Mesenteric fat pad (tissue), 1 donor: ENCODE results near the gene BUB1B. TPM values are rescaled to one million over a fixed set of nuclear protein-coding genes. Genes with fewer than 3 reads are reported as not detected.

Experiments
- DNase-seq: peaks from one replicate; pipeline ENCODE4 v3.0.0-alpha.2; 2020; ENCODE audit warnings: low spot score
- total RNA-seq: library from RNA; stranded (reverse); fragmentation: NEBNext Ultra II Directional; extraction: Animal tissue kit (Norgen Biotek cat#: 25700); gene quantifications from one replicate; pipeline ENCODE4 v1.2.1, GENCODE V29; 2021
- donor health status: DM: yes; HTN: yes; CAD: no.

The BUB1B gene
- total RNA-seq, 1 donor from 2014 or later, result 0.39 TPM

DNA sequence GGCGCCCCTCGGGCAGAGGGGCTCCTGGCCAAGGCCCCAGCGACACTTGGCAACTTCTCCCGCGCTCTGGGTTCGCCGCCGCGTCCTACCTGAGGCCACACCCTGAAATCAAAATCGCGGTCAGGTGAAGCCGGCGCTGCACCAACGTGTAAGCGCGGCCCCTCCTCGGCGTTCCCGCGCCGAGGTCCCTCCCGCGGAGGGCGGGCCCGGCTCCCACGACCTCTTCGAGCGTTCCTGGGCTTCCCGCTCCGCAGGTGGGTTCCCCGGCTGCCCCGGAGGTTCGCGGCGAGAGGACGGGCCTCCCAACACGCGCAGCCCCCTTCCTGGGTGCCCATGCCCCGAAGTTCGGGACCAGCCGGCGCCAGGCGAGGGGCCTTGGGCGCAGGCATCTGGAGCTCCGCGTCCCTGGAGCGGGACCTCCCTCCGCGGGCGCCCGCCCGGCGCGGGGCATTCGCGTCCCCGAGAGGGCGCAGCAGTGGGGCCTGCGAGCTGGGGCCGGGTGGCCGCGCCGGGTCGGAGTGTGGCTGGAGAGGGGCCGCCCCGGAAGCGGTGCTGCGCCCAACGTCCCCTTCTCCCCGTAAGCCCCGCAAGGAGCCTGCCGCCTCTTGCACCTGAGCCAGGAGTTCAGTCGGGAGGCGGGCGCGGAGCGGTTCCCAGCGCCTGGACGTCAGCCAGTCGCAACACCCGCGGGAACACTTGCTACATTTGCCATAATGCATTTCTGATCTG is 91.7 kb downstream of the BUB1B start:
- no peak for DNase-seq

DNA sequence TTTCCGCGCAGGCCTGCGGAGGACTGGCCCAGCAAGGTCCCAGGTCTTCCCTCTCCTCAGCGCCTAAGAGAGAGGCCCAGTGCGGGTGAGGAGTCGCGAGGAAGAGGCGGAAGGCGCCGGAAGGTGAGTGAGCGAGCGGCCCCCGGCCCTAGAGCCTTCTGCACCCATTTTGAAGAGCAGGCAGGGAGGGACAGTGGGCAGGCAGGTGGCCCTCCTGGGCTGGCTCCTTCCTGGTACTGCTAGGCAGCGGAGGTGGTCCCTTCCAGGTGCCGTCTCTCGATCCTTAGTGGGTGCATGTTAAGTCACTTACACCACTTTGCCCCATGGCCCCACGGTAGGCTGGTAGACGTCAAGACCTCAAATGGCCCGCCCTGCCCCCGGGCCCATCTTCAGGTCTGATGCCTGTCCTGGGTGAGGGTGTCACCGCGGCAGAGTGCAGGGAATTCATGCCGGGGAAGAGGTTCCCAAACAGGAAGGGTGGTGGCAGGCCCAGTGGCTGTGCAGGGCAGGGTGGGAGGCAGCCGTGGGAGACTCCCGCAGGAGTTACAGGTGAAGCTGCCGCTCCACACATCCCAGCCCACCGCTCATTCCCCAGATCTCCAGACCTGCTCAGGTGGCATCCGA is 92.4 kb downstream of the BUB1B start:
- no peak for DNase-seq

DNA sequence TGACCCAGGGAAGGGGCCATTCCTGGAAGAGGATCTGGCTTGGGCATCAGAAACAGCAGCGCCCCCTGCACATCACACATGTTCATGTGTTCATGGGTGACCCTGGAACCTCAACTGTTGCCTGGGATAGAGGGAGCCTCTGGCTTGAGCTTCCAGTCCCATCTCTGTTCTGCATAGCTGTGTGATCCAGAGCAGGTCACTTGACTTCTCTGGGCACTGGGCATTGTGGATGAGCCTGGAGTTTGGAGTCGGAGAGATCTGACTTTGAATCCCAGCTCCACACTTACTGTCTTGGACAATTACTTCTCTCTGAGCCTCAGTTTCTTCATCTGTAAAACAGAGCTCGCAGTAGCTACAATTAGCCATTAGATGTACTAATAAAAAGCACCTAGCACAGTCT is 93.6 kb downstream of the BUB1B start:
- no peak for DNase-seq

DNA sequence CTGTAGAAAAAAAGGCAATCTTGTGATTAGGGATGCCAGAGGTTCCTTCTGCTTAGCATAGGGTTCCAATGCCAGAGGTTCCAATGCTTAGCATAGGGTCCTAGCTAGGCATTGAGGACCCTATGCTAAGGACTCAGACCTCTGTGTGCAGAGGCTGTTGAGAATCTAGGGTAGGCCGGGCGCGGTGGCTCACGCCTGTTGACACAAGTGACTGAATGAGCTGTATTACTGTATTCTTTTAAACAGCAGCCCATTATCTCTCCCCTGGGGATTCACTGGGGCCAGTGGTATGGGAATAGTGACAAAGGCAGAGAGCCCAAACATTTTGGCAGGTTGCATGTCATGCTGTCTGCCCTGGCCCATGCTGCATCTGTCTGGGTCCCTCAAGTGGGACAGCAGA is 94.2 kb downstream of the BUB1B start:
- DNase-seq, result no peak

DNA sequence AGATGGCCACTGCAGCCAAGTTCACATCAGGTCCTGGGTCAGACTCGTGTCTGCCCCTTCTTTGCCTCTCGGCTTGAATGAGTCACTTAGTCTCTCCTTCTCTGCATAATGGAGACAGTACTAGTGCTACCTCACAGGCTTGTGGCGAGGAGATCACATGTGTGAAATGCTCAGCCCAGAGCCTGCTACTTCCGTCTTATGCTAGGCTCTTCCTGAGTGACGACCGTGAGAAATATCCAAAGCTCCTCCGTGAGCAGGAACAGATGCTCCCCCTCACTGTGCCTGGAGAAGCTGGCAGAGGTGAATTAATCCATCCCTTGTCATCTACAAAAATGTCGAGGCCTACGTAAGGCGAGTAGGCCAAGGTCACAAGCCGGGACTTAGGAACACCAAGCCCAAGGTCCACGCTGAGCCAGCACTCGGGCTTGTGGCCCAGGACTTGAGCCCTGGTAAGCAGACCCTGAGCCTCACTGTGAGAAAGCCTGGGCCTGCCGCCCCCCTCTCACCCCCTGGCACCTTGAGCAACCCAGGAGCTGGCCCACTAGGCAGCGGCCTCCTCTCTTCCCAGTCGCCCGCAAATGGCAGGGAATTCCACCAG is 95.9 kb downstream of the BUB1B start:
- DNase-seq, result no peak

DNA sequence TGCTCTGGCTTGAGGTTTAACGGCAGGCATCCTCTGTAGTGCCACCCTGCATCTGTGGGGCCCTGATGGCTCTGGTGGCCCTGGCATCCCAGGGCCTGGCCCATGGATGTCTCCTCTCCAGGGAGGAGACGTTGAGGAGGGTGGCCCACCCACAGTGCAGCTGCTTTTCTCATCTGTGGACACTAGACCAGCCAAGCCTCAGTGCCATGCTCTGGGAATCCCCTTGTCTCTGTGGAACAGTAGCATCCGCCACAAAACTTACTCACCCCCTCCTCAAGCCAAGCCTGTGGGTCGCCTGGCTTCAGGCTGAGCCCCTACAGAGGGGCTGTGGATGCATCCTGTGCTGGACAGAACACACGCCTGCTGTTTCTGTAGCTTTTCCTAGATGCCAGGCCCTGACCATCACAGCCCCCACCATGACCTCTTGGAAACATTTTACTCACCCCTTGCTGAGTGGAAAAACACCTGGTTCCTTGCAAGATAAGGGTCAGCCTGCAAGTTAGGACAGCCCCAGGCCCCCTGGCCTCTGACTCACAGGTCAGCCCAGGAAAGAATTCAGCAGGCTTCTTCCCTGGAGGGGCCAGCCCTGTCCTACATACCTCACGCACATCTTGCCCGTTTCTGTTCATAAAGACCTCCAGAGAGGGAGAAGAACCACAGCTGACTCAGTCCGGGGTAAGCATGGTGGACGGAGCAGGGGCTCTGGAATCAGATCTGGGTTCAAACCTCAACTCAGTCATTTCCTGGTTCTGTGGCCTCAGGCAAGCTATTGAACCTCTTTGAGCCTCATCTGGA is 97.0 kb downstream of the BUB1B start:
- DNase-seq, result no peak

DNA sequence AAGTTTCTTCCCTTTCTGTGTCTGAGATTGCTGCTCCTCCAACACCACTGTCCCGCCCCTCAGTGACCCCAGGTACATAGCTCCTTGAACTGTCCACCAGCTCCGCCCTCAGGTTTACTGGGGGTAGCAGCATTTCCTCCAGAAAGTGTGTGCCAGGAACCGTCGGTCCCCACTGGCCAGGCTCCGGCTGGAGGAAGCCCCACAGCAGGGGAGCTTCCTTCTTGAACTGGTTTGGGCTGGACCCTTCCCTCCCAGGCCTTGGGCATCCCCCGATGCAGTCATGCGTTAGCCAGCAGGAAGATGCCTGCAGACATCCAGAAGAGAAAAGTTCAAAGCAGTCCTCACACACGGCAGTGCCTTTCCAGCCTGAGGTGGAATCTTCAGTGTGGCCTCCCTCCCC is 97.7 kb downstream of the BUB1B start:
- no peak for DNase-seq

DNA sequence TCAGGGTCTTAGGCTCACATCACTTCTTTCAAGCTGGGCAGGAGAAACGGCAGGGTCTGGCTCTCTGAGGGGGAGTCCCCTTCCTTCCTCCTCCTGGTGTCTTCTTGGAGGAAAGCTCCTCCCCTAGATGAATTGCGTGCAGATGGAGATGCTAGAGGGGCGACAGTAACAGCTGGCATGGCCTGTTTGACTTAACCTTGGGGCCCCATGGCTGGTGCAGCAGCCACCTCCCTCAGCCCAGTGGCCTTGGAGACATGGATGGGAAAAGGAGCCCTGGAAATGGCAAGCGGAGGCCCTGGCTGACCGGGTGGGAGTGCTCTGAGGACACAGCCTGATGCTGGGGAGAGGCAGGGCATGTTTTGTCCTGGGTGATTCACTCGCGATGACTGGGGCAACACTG is 98.2 kb downstream of the BUB1B start:
- DNase-seq, result no peak

DNA sequence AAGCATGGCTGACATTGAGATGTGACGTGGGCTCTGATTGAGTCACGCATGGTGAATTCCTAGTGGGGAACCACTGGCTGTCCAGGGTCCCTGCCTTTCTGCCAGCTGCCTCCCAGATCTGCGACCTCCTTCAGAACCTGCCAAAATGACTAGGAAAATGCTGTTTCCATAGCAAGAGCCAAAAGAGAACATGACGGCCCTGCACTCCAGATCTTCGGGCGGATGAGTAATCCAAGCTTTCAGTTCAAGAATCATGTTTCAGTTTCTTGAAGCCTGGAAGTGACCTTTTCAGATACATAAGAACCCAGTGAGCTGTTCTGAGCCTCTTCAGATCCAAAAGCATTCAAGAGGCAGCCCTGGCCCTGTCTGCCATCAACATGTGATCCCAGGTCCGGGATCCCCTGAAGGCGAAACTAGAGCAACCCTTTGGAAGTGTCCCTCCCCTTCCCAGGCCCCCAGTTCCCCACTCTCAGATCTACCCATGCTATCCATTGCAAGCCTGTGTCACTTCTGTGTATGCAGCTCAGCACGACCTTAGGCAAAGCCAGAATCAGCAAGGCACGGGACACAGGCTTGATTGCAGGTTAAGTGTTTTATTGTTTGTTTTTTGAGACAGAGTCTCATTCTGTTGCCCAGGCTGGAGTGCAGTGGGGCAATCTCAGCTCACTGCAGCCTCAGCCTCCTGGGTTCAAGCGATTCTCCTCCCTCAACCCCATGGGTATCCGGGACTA is 102.3 kb downstream of the BUB1B start:
- DNase-seq, result no peak

DNA sequence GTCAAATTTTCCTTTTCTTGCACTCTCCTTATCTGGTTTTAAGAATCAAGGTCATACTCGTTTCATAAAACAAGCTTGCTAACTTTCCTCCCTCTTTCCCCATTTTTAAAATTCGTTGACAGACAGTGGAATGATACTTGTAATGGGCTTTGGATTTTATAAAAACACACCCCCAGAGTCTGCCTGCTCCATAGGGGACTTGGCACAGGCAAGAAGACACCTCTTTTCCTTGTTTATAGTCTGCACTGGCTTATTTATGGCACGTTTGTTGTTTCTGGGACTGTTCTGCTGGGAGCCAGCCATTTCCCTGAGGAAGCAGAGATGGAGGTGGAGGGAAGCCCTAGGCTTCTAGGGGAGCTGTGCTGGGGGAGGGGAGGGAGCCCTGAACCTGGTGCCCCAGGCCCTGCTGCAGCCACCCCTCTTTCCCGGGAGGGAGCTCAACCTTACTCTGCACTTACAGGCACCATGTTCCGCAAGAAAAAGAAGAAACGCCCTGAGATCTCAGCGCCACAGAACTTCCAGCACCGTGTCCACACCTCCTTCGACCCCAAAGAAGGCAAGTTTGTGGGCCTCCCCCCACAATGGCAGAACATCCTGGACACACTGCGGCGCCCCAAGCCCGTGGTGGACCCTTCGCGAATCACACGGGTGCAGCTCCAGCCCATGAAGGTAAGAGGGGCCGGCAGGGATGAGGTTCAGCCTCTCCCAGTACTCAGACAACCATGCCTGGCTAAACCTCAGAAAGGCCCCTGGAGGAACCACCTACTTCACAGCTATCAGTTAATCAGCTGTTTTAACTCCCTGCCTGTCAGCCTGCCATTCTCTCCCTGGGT is 103.7 kb downstream of the BUB1B start:
- no peak for DNase-seq

DNA sequence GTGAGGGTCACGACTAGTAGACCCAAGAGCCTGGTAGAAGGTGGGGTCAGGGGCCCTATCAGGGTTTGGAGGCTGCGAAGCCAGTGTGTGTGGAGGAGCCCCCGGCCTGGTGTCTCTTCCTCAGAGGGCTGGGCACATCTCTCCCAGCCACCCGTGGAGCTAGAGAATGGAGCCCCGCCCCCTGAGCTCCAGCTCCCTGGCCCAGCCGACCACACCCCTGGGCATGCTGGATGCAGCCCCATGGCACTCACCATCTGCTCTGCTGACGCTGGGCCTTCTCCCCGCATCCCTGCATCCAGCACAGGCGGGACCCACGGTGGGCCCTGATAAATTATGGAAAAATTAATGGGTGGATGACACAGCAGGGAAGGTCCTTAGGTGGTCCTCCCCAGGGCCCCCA is 104.5 kb downstream of the BUB1B start:
- no peak for DNase-seq

DNA sequence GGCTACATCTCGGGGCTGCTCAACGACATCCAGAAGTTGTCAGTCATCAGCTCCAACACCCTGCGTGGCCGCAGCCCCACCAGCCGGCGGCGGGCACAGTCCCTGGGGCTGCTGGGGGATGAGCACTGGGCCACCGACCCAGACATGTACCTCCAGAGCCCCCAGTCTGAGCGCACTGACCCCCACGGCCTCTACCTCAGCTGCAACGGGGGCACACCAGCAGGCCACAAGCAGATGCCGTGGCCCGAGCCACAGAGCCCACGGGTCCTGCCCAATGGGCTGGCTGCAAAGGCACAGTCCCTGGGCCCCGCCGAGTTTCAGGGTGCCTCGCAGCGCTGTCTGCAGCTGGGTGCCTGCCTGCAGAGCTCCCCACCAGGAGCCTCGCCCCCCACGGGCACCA is 105.0 kb downstream of the BUB1B start:
- DNase-seq, result no peak

DNA sequence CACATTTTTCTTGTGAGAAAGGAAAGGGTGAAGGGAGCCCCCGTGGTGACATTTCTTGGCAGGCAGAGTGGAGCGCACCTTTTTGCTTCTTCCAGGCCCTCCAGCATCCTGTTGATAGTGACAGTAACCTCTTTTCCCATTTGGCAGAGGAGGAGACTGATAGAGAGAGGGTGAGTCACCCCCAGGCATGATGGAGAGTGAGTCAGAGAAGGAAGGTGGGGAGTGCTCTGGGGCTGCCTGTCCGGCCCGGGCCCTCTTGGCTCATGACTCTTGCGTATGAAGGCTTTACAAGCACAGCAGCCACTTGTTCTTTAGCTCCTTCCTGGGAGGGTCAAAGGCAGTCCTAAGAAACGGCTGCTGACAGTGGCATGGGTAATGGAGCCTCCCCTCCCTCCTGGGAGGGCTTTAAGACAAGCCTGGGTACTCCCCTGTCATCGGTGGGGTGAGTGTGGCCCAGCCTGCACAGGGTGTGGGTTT is 106.0 kb downstream of the BUB1B start:
- no peak for DNase-seq

DNA sequence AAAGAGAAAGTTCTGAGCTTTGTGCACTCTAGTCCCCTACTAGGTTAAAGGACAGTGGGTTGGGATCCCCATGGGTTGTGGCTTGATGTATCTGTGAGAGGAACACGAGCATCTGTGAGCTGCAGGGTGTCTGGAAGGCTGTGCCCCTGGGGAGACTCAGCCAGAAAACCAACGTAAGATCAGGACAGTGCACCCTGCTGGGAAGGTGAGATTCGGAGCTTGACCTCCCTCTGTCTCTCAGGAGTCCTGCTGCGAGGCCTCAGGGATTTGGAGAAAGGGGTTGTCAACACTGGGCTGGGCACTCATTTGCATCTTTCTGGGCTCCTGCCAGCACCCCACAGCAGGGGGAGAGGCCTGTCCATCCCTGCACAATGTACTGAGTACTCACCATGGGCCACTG is 106.8 kb downstream of the BUB1B start:
- no peak for DNase-seq

DNA sequence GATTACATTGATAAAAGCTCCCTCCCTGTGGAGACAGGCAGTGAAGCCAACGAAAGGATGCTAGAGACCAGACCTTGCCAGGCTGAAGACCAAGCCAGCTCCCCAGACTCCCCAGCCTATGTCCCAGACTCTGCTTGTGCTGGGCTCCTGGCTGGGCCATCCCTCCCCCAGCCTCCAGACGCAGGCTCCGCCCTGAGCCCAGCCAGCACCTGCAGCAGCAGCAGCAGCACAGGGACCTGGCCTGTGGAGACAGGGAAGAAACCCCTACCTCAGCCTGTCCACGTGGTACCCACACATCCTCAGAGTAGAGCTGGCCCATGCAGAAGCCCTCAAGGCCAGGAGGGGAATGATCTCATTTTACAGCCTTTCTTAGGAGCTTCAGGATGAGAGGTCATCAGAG is 108.7 kb downstream of the BUB1B start:
- no peak for DNase-seq

DNA sequence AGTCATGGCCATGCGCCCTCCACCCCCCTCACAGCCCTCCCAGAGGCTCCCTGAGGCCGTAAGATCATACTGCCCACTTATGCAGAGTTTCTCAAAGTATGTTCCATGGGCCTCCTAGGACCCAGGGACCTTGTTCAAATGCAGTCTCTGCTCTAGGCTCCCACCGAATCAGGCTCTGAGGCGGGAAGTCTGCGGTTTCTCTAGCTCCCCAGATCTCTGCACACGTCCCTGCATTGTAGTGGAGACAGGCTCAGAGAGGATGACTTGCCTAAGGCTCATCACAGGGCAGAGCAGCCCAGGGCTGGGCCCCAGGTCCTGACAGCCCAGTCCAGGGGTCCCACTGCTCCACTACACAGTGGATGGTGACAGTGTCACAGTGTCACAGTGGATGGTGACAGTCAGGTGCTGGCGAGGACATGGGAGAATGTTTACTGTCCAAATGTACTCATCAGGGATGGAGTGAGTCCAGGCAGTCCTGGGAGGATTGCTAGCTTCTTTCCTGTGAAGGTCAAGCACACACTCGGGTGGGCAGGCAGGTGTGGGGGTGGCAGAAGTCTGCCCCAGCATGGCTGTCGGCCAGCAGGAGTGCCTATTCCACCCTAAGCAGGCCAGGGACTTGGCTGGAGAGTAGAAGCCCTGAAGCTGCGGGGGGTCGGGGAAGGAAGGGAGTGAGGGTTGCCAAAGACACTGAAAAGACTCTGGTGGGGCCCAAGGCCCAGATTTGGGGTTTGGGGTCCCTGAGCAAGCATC is 109.6 kb downstream of the BUB1B start:
- no peak for DNase-seq
